MG63 (cell line): ENCODE measurements around the gene BTBD1. TPM values are rescaled to one million over a fixed set of nuclear protein-coding genes. Genes with fewer than 3 reads are reported as not detected.
"Not testable (repeated sequence)": the region's sequence is repeated elsewhere in the genome, so short reads cannot be mapped to it uniquely, and the experiment has no call there.

ENCODE experiments used
- DNase-seq: peaks from one replicate; pipeline ENCODE4 v3.0.0-alpha.2; 2020
- H3K27me3 ChIP-seq: fragments of 250-450 bp; sonication (Bioruptor Pico); 2 replicates; pipeline ENCODE4 v1.5.1; 2020; ENCODE audit warnings: mild to moderate bottlenecking, moderate library complexity
- H3K36me3 ChIP-seq: fragments of 250-450 bp; sonication (Bioruptor Pico); 2 replicates; pipeline ENCODE4 v1.5.1; 2020; ENCODE audit warnings: mild to moderate bottlenecking, moderate library complexity
- H3K4me3 ChIP-seq: fragments of 250-450 bp; sonication (Bioruptor Pico); 2 replicates; pipeline ENCODE4 v1.5.1; 2020; ENCODE audit warnings: mild to moderate bottlenecking, moderate library complexity
- H3K9me3 ChIP-seq: fragments of 250-450 bp; sonication (Bioruptor Pico); 2 replicates; pipeline ENCODE4 v1.5.1; 2020; ENCODE audit warnings: mild to moderate bottlenecking, moderate library complexity
- total RNA-seq: library from RNA; depleted of rRNA; stranded (reverse); fragments of >200 nt; shearing (Covaris generic); gene quantifications from 2 replicates; pipeline ENCODE4 v1.2.3, GENCODE V29; 2014; ENCODE audit warnings: low replicate concordance

The BTBD1 gene
- total RNA-seq, 1 experiment from 2014 or later = 90.8 TPM

- Histone ChIP-seq H3K9me3 (peaks cover 9% of the 10 kb centered on the region), H3K27me3 (peaks cover 40% of the 10 kb centered on the region), H3K4me3 (no peak overlapping the region), H3K36me3 (no peaks in the 10 kb centered on the region)
- DNase-seq = no peak
These were observed 10.6 kb upstream of the BTBD1 start for GRCh38 chr15:83077491-83078230.

GRCh38 chr15:83069211-83069642 lies 2.2 kb upstream of the BTBD1 start:
- not testable (repeated sequence) for H3K27me3 ChIP-seq, H3K4me3 ChIP-seq, H3K36me3 ChIP-seq
- peak; percentile 26 for DNase-seq
- H3K9me3 ChIP-seq = peaks cover 14% of the 10 kb centered on the region

GRCh38 chr15:83068054-83068453 lies 1.0 kb upstream of the BTBD1 start:
- no peak for DNase-seq
- H3K4me3 ChIP-seq = no peak overlapping the region
- H3K9me3 ChIP-seq = peaks cover 7% of the 10 kb centered on the region
- H3K27me3 ChIP-seq = no peaks in the 10 kb centered on the region
- peaks cover 18% of the 10 kb centered on the region for H3K36me3 ChIP-seq

DNA sequence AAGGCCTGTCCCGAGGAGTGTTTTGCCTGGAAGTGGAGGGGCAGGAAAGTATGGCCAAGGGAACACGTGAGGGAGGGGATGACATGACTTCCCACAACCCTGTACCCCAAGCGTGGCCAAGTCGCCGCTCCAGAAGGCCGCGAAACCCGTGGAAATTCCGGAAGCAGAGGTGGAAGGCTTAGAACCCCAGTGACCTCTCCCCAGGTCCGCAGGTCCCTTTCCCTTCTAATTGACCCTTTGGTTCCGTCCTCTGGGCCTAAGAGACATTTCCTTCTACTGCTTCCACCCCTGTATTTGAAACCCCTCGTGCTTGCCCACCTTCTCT lies 548 bp upstream of the BTBD1 start:
- H3K4me3 ChIP-seq = peak overlapping the region; percentile 80
- H3K27me3 ChIP-seq = no peaks in the 10 kb centered on the region
- peaks cover 22% of the 10 kb centered on the region for H3K36me3 ChIP-seq
- H3K9me3 ChIP-seq = peaks cover 5% of the 10 kb centered on the region; the same call in 1 of the 2 replicates
- no peak for DNase-seq

DNA sequence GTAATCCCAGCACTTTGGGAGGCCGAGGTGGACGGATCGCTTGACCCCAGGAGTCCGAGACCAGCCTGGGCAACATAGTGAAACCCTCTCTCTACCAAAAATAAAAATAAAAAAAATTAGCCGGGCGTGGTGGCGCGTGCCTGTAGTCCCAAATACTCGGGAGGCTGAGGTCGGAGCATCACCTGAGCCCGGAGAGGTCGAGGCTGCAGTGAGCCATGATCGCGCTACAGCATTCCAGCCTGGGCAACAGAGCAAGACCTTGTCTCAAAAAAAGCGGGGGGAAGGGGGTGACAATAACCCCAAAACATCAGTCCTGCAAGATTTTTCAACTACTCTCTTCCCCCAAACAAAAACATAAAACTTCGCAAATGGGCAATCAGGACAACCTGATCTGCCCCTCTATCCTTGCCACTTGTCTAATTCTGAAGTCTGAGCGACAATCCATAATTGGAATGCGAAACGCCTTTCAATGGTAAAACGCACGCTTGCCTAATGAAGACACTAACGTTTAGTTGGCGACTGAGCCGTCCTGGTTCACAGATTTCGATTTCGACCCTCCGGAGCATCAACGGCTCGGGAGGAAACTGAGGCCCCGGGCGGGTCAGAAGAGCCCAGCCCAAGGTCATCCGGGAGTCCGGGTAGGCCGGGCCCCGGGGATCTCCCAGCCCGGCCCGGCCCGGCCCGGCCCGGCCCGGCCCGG lies 868 bp downstream of the BTBD1 start:
- peak; percentile 11 for DNase-seq
- H3K4me3 ChIP-seq = peak overlapping the region; percentile 80
- H3K36me3 ChIP-seq = peaks cover 35% of the 10 kb centered on the region
- H3K9me3 ChIP-seq = peaks cover 5% of the 10 kb centered on the region; the same call in 1 of the 2 replicates
- H3K27me3 ChIP-seq = no peaks in the 10 kb centered on the region

DNA sequence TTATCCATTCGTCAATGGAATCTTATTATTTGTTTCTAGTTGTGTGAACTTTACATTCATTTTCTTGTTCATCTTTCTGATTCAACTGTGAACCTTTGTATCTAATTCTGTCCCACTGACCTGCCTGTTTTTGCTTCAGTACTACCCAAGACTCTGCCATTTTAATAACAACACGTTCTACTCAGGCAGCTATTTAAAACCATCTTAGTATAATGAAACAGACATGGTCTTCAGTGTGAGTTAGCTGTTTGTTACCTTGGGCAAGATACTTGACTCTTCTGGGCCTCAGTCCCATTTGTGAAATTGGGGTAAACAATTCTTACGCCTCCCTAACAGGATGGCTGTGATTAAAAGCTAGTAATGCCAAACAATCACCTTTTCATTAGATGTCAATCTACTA lies 1.6 kb downstream of the BTBD1 start:
- DNase-seq = no peak
- Histone ChIP-seq H3K36me3 (peaks cover 39% of the 10 kb centered on the region), H3K27me3 (no peaks in the 10 kb centered on the region), H3K9me3 (peaks cover 5% of the 10 kb centered on the region; the same call in 1 of the 2 replicates), H3K4me3 (peak overlapping the region; percentile 80)

DNA sequence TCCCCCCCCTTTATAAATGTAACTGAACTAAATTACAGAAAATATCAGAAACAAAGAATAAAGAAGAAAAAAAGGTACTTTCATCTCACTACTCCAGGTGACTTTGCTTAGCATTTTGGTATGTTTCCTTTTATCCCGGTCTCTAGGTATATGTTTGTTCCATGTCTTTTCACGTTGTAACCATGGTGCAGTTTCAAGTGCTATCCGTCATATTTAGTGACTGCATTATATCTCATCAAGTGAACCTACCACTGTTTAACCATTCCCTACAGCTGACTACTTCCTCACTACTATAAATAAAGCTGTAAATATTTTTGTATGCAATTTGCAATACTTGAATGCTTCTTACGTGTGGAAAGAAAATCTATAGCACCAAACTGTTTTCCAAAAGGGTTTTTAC lies 2.2 kb downstream of the BTBD1 start:
- no peak for DNase-seq
- Histone ChIP-seq H3K9me3 (peaks cover 4% of the 10 kb centered on the region; the same call in 1 of the 2 replicates), H3K4me3 (peak overlapping the region; percentile 80), H3K27me3 (no peaks in the 10 kb centered on the region), H3K36me3 (peaks cover 40% of the 10 kb centered on the region)

GRCh38 chr15:83063551-83063950 lies 3.5 kb downstream of the BTBD1 start:
- no peak overlapping the region for H3K4me3 ChIP-seq
- peaks cover 47% of the 10 kb centered on the region for H3K36me3 ChIP-seq
- no peaks in the 10 kb centered on the region for H3K27me3 ChIP-seq
- H3K9me3 ChIP-seq = no peaks in the 10 kb centered on the region
- DNase-seq = no peak

- DNase-seq = no peak
- Histone ChIP-seq H3K9me3 (no peaks in the 10 kb centered on the region), H3K4me3 (no peak overlapping the region), H3K27me3 (no peaks in the 10 kb centered on the region), H3K36me3 (peaks cover 48% of the 10 kb centered on the region)
These were observed 4.3 kb downstream of the BTBD1 start for GRCh38 chr15:83062768-83063180.

DNA sequence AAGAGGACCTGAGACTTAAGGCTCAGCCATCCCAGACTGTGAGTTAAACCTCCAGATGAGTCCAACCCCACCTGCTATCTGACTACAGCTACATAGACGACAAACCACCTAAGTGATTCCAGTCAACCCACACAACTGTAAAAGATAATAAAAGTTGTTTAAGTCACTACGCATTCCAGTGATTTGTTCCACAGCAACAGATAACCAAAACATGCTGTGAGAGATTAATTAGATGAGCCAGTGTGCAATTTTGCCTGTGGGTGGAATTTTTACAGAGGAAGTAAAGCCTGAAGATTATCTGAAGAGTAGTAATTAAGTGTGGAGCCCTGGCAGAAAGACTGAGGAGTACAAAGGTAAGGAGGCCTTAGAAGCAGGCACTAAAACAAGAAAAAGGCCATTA lies 5.4 kb downstream of the BTBD1 start:
- Histone ChIP-seq H3K9me3 (no peaks in the 10 kb centered on the region), H3K27me3 (no peaks in the 10 kb centered on the region), H3K4me3 (no peak overlapping the region), H3K36me3 (peaks cover 59% of the 10 kb centered on the region)
- no peak for DNase-seq

DNA sequence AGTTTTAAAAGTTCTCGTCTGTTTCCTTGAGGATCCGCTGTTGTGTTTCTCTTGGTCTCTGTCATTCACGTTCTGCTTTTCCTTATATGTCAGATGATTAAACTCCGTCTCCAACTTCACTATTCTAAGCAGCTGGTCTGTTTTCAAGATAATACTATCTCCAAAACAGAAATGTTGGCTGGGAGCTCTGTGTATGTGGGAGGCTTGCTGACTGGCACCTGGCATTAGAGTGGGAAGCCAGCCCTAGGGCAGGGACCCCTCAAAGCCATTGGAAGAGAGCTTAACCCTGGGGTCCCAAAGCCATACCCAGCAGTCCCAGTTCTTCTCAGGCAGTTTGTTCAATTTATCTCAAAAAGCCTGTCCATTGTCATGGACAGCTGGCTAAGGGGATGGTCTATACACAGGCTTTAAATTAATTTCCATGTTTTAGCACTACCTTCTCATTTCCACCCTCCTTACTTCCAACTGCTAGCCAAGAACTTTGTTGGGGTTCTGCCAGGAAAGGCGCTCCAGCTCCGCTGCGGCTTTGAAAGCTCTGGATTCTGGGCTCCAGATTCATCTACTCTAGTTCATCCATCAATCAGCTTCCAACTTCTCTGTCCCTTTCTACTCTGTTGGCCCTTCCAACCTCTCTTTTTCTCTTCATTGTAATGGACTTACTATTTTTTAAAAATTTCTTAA lies 9.2 kb downstream of the BTBD1 start:
- H3K9me3 ChIP-seq = no peaks in the 10 kb centered on the region
- no peaks in the 10 kb centered on the region for H3K27me3 ChIP-seq
- DNase-seq = no peak
- no peak overlapping the region for H3K4me3 ChIP-seq
- H3K36me3 ChIP-seq = peaks cover 67% of the 10 kb centered on the region

DNA sequence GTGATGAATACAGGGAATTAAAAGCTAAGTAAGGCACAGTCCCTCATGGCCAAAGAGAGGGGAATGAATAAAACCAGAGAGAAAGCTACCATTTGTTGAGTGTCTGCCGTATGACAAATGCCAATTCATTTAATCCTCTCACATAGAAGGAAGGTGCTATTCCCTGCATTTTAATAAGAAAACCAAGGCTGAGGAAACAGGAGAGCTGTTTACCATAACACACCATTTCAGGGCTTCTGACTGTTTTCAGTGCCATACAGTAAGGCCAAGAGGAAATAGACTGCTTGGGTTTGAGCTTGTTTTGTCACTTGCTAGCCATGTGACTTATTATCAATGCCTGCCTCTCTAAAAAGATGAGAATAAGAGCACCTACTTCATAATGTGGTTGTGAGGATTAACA lies 10.1 kb downstream of the BTBD1 start:
- H3K36me3 ChIP-seq = peaks cover 65% of the 10 kb centered on the region
- H3K4me3 ChIP-seq = no peak overlapping the region
- no peaks in the 10 kb centered on the region for H3K27me3 ChIP-seq
- H3K9me3 ChIP-seq = no peaks in the 10 kb centered on the region
- DNase-seq = no peak

DNA sequence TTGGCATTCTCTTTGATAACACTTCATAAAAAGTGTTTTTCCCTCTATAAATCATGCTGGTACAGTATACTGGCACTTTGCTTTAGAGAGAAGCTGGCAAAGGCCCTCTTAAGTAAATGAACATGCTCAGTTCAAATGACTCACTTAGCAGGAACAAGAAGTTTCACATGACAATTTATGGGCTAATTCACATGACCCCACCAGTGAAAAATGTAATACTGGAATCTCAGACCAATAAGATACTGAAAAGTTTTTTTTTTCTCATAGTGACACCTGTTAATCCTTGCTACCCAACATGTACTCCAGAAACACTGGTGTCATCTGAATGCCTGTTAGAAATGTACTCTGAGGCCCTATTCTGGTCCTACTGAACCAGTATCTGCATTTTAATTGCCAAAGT lies 13.9 kb downstream of the BTBD1 start:
- peaks cover 77% of the 10 kb centered on the region for H3K36me3 ChIP-seq
- H3K9me3 ChIP-seq = no peaks in the 10 kb centered on the region
- no peak for DNase-seq
- no peaks in the 10 kb centered on the region for H3K27me3 ChIP-seq
- H3K4me3 ChIP-seq = no peak overlapping the region

GRCh38 chr15:83046558-83047127 lies 20.4 kb downstream of the BTBD1 start:
- Histone ChIP-seq H3K27me3 (no peaks in the 10 kb centered on the region), H3K36me3 (peaks cover 85% of the 10 kb centered on the region), H3K4me3 (no peak overlapping the region), H3K9me3 (no peaks in the 10 kb centered on the region)
- no peak for DNase-seq

DNA sequence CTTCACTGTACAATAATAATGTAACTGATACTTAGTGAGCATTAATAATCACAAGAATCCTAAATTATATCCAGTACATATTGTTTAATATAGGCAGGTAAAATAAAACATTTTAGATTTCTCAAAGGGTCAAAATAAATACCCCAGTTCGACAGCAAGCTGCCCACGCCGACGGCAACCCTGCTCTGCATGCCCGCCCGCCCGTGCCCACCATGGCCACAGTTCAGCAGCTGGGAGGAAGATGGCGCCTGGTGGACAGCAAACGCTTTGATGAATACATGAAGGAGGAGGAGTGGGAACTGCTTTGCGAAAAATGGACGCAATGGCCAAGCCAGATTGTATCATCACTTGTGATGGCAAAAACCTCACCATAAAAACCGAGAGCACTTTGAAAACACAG lies 22.9 kb downstream of the BTBD1 start:
- Histone ChIP-seq H3K4me3 (no peak overlapping the region), H3K9me3 (no peaks in the 10 kb centered on the region)

DNA sequence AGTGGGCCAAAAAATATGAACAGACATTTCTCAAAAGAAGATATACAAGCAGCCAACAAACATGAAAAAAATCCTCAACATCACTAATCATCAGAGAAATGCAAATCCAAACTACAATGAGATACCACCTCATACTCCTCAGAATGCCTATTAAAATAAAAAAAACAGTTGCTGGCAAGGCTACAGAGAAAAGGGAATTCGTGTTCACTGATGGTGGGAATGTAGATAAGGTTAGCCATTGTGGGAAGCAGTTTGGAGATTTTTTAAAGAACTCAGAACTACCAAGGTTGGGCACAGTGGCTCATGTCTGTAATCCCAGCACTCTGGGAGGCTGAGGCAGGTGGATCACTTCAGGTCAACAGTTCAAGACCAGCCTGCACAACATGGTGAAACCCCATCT lies 27.8 kb downstream of the BTBD1 start:
- DNase-seq = no peak
- Histone ChIP-seq H3K36me3 (peaks cover 63% of the 10 kb centered on the region), H3K4me3 (no peak overlapping the region), H3K27me3 (no peaks in the 10 kb centered on the region), H3K9me3 (no peaks in the 10 kb centered on the region)

More for the DNA sequence above, 22.9 kb downstream of the BTBD1 start:
- no peak for DNase-seq
- Histone ChIP-seq H3K27me3 (no peaks in the 10 kb centered on the region), H3K36me3 (peaks cover 84% of the 10 kb centered on the region)

GRCh38 chr15:83036253-83036652 lies 30.8 kb downstream of the BTBD1 start:
- H3K4me3 ChIP-seq = no peak overlapping the region
- peaks cover 48% of the 10 kb centered on the region for H3K36me3 ChIP-seq
- no peaks in the 10 kb centered on the region for H3K9me3 ChIP-seq
- H3K27me3 ChIP-seq = no peaks in the 10 kb centered on the region
- DNase-seq = no peak
